ENCODE data around the gene VSTM4. TPM values are rescaled to one million over a fixed set of nuclear protein-coding genes. Genes with fewer than 3 reads are reported as not detected.

VSTM4 gene
- total and polyA plus RNA-seq, 2 of the 4 experiments (the other 2 are of a cell fraction) = 2.4 to 2.9 TPM

- Histone ChIP-seq H3K9ac (ENCODE audit: low read depth, low read length) (no peak overlapping the region), H2BK120ac (ENCODE audit: low read depth, low read length) (peak overlapping the region; percentile 64; the same call in 1 of the 2 replicates), H3K14ac (replicated peaks; ENCODE audit: low read depth, low read length) (peak overlapping the region; percentile 69; the same call in 1 of the 2 replicates), H4K8ac (ENCODE audit: low read depth in 2 of 2, low read length in 2 of 2) (no peak overlapping the region), H3K9me1 (ENCODE audit: insufficient read depth, low read length) (peaks cover 17% of the 10 kb centered on the region), H3K27ac (ENCODE audit: insufficient read depth, low read length) (peak overlapping the region; percentile 63; the same call in 1 of the 2 replicates), H2AK5ac (ENCODE audit: low read depth, low read length) (no peak overlapping the region), H2BK5ac (ENCODE audit: low read depth, low read length, poor library complexity, severe bottlenecking) (no peak overlapping the region), H3K9me3 (ENCODE audit: control insufficient read depth, insufficient read depth, low read length) (no peaks in the 10 kb centered on the region), H3K4ac (ENCODE audit: low read depth, low read length) (0 out of 2 replicates have a peak overlapping the region, but pooled peaks have one; percentile 21), H3K4me2 (ENCODE audit: low read depth, low read length) (peak overlapping the region; percentile 10; the same call in 1 of the 2 replicates), H3K56ac (ENCODE audit: extremely low read depth, insufficient read depth, low read length) (no peak overlapping the region; the same call in 1 of the 2 replicates), H4K20me1 (ENCODE audit: insufficient read depth, low read length) (peaks cover 2% of the 10 kb centered on the region; the same call in 1 of the 2 replicates), H3K79me1 (ENCODE audit: low read depth in 1 of 2, low read length in 2 of 2) (no peaks in the 10 kb centered on the region), H3K27me3 (ENCODE audit: control insufficient read depth, insufficient read depth, low read length) (no peaks in the 10 kb centered on the region), H4K5ac (ENCODE audit: low read depth, low read length) (no peak overlapping the region; the same call in 1 of the 2 replicates), H2BK15ac (ENCODE audit: low read depth, low read length) (no peak overlapping the region), H3K4me1 (ENCODE audit: control insufficient read depth, insufficient read depth, low read length) (peaks cover 15% of the 10 kb centered on the region; the same call in 1 of the 2 replicates), H2AFZ (replicated peaks; ENCODE audit: low read length, poor library complexity) (no peak overlapping the region), H3K36me3 (ENCODE audit: control insufficient read depth, insufficient read depth, low read length) (peaks cover 6% of the 10 kb centered on the region), H3K18ac (ENCODE audit: low read depth, low read length) (peak overlapping the region; percentile 7; the same call in 1 of the 2 replicates), H3K23ac (ENCODE audit: low read depth, low read length) (peak overlapping the region; percentile 76; the same call in 1 of the 2 replicates), H2BK20ac (ENCODE audit: low read depth, low read length) (peak overlapping the region; percentile 15; the same call in 1 of the 2 replicates), H4K91ac (ENCODE audit: insufficient read depth, low read depth, low read length) (no peak overlapping the region), H3K4me3 (ENCODE audit: insufficient read depth, low read depth, low read length) (no peak overlapping the region), H2AK9ac (replicated peaks; ENCODE audit: low read depth, low read length, poor library complexity) (no peak overlapping the region)
- no peak for DNase-seq
- CTCF ChIA-PET = no interaction called here
- BruUV-seq (replicated peaks) = no TSS peak
- ATAC-seq (ENCODE audit: low read depth) = peak; percentile 18; the same call in 1 of the 2 replicates
- WGBS, 2 experiments (ENCODE audit: extremely low coverage in 2 of 2, insufficient read length in 1 of 2) = no CpG with 5 or more reads among the region's 3 CpGs
- dilution Hi-C loops (cut with HindIII; ENCODE audit: low sequenced_read_pairs, unreplicated experiment) = no loop called here
- TF ChIP-seq USF2 (IDR thresholded peaks at IDR 0.05; ENCODE audit: low read depth, low read length) = no peak
- TF ChIP-seq POLR2A (IDR thresholded peaks at IDR 0.05; ENCODE audit: low read depth, low read length) = no peak
- no peak for TF ChIP-seq ELK1 (IDR thresholded peaks at IDR 0.05; ENCODE audit: borderline replicate concordance, low read depth, low read length)
- TF ChIP-seq BHLHE40 (IDR thresholded peaks at IDR 0.05; ENCODE audit: low read depth, low read length) = no peak
- TF ChIP-seq CEBPB (IDR thresholded peaks at IDR 0.05; ENCODE audit: low read depth, low read length) = no peak
- TF ChIP-seq RAD21 (IDR thresholded peaks at IDR 0.05; ENCODE audit: low read length) = no peak
- TF ChIP-seq NFE2L2 (IDR thresholded peaks at IDR 0.05; ENCODE audit: low read depth, low read length) = no peak
- TF ChIP-seq CHD1 (IDR thresholded peaks at IDR 0.05; ENCODE audit: low read depth, low read length) = no peak
- no peak for TF ChIP-seq MXI1 (IDR thresholded peaks at IDR 0.05; ENCODE audit: borderline replicate concordance, low read depth, low read length)
- no peak for TF ChIP-seq MAFK (IDR thresholded peaks at IDR 0.05; ENCODE audit: low read depth, low read length)
- no peak for TF ChIP-seq CTCF (conservative IDR thresholded peaks at IDR 0.05; ENCODE audit: low read depth, low read length)
- TF ChIP-seq RFX5 (IDR thresholded peaks at IDR 0.05; ENCODE audit: low read depth, low read length) = no peak
- no peak for TF ChIP-seq SMC3 (IDR thresholded peaks at IDR 0.05; ENCODE audit: low read depth, low read length)
- no peak for TF ChIP-seq MAZ (IDR thresholded peaks at IDR 0.05; ENCODE audit: borderline replicate concordance, low read depth, low read length)
- no peak for TF ChIP-seq RCOR1 (IDR thresholded peaks at IDR 0.05; ENCODE audit: insufficient replicate concordance, low read length)
- no peak for TF ChIP-seq FOS (IDR thresholded peaks at IDR 0.05; ENCODE audit: low read depth, low read length)
- intact Hi-C loops (cut with micrococcal nuclease) = no loop called here
- POLR2A ChIA-PET (ENCODE audit: unreplicated experiment) = interaction anchor here (0.6 kb wide), 1 partner anchor 698 kb away, joined by 4 read pairs; no protein-coding TSS in a partner anchor
- in situ Hi-C loops (cut with MboI; ENCODE audit: low sequenced_read_pairs) = no loop called here
Measured at GRCh38 chr10:49050906-49051305, 64.4 kb downstream of the VSTM4 start.
